MM.1S (cell line): Measurements from ENCODE around the gene ATCAY.

Source experiments
- DNase-seq: peaks from one replicate; pipeline ENCODE4 v3.0.0-alpha.2; 2015
- H2AFZ ChIP-seq: fragments of 300-600 bp; sonication (generic); 2 replicates; pipeline ENCODE4 v1.6.0; 2016; ENCODE audit warnings: antibody characterized with exemption, low read length
- H3F3A ChIP-seq: fragments of 300-600 bp; sonication (generic); 2 replicates; pipeline ENCODE4 v1.6.1; 2016; ENCODE audit warnings: mild to moderate bottlenecking, antibody characterized with exemption, low read length, moderate library complexity, mixed read lengths; ENCODE audit not compliant: insufficient read depth
- H3K27ac ChIP-seq: fragments of 300-600 bp; sonication (generic); 2 replicates; pipeline ENCODE4 v1.5.1; 2016; ENCODE audit warnings: mild to moderate bottlenecking, low read length
- H3K27me3 ChIP-seq: fragments of 300-600 bp; sonication (generic); replicated peaks from 2 replicates; pipeline ENCODE4 v1.6.0; 2016; ENCODE audit warnings: low read length; ENCODE audit not compliant: insufficient read depth
- H3K36me3 ChIP-seq: fragments of 300-600 bp; sonication (generic); replicated peaks from 2 replicates; pipeline ENCODE4 v1.6.1; 2016; ENCODE audit warnings: mild to moderate bottlenecking, low read length, mixed read lengths; ENCODE audit not compliant: insufficient read depth
- H3K4me1 ChIP-seq: fragments of 300-600 bp; sonication (generic); 2 replicates; pipeline ENCODE4 v1.6.1; 2016; ENCODE audit warnings: low read length, mixed read lengths
- H3K4me2 ChIP-seq: fragments of 300-600 bp; sonication (generic); 2 replicates; pipeline ENCODE4 v1.6.0; 2016; ENCODE audit warnings: low read depth, low read length
- H3K4me3 ChIP-seq: fragments of 300-600 bp; sonication (generic); 2 replicates; pipeline ENCODE4 v1.5.1; 2016; ENCODE audit warnings: low read length, mixed read lengths
- H3K79me2 ChIP-seq: fragments of 300-600 bp; sonication (generic); 2 replicates; pipeline ENCODE4 v1.6.1; 2016; ENCODE audit warnings: mixed run types, low read length, mixed read lengths
- H3K9ac ChIP-seq: fragments of 300-600 bp; sonication (generic); 2 replicates; pipeline ENCODE4 v1.6.1; 2016; ENCODE audit warnings: low read length, mixed read lengths
- H3K9me2 ChIP-seq: fragments of 300-600 bp; sonication (generic); replicated peaks from 2 replicates; pipeline ENCODE4 v1.6.1; 2016; ENCODE audit warnings: mild to moderate bottlenecking, low read length, mixed read lengths; ENCODE audit not compliant: insufficient read depth
- H3K9me3 ChIP-seq: fragments of 300-600 bp; sonication (generic); replicated peaks from 2 replicates; pipeline ENCODE4 v1.6.1; 2016; ENCODE audit warnings: mild to moderate bottlenecking, low read length, mixed read lengths; ENCODE audit not compliant: insufficient read depth
- H4K20me1 ChIP-seq: fragments of 300-600 bp; sonication (generic); 2 replicates; pipeline ENCODE4 v1.6.1; 2016; ENCODE audit warnings: mild to moderate bottlenecking, low read length, moderate library complexity, mixed read lengths; ENCODE audit not compliant: insufficient read depth
- EZH2 ChIP-seq: fragments of 300-600 bp; sonication (generic); optimal IDR thresholded peaks from 2 replicates; pipeline ENCODE3; 2017; ENCODE audit warnings: low read depth, mild to moderate bottlenecking, antibody characterized with exemption, low read length, mixed read lengths
- EZH2phosphoT487 ChIP-seq: fragments of 300-600 bp; sonication (generic); IDR thresholded peaks from 2 replicates; pipeline ENCODE4 v1.6.1; 2018; ENCODE audit warnings: antibody characterized with exemption, low read length
- TF ChIP-seq, protein P1 (sequence below): fragments of 300-600 bp; sonication (generic); IDR thresholded peaks from 2 replicates; pipeline ENCODE4 v1.5.1; 2016; ENCODE audit warnings: antibody characterized with exemption, low read length, mixed read lengths

Gene ATCAY

DNA sequence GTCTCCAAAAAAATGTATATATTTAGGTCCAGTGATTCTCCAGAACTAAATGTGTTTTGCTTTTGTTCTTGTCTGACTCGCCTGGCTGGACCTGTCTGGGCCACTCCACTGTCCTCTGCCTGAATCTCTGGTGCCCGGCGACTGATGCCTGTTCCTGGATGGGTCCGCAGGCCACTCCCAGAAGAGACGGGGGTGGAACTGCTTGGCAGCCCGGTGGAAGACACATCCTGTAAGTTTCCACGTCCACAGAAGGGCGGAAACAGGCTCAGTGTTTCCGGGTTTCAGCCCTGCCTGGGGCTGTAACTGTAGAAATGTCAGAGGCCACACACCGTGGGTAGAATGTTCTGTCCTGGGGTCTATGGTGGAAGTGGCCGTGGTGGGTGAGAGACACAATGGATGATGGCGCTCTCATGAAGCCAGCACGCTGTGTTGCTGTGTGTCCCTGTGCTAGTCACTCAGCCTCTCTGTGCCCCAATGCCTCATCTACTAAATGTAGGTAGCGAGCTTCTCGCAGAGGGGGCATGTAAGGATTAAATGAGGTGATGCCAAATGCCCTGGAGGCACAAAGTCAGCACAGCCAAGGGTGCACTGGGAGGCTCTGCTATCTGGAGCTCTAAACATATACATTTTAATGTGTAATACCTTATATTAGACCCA is 22.0 kb downstream of the ATCAY start:
- Histone ChIP-seq H3K79me2 (no peaks in the 10 kb centered on the region), H4K20me1 (no peaks in the 10 kb centered on the region), H3K9ac (no peak overlapping the region)

DNA sequence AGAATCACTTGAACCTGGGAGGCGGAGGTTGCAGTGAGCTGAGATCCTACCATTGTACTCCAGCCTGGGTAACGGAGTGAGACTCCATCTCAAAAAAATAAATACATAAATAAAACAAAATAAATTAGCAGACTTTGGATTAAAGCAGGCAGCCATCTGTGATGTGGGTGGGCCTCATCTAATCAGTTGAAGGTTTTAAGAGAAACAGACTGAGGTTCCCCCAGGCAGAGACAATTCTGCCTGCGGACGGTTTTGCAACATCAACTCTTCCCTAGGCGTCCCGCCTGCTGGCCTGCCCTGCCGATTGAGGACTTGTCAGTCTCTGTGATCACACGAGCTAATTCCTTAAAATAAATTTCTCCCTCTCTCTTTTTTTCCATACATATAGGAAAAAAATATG is 23.7 kb downstream of the ATCAY start:
- DNase-seq: no peak
- no peak overlapping the region for H3K27ac ChIP-seq
- no peaks in the 10 kb centered on the region for H3K9me3 ChIP-seq
- peaks cover 6% of the 10 kb centered on the region; the same call in 1 of the 2 replicates for H3K4me1 ChIP-seq
- H3K4me3 ChIP-seq: no peak overlapping the region
- no peaks in the 10 kb centered on the region for H4K20me1 ChIP-seq
- no peaks in the 10 kb centered on the region for H3F3A ChIP-seq
- no peak overlapping the region for H3K9ac ChIP-seq
- H3K36me3 ChIP-seq: no peaks in the 10 kb centered on the region
- H2AFZ ChIP-seq: no peak overlapping the region
- no peak overlapping the region for H3K4me2 ChIP-seq
- peaks cover 94% of the 10 kb centered on the region for H3K27me3 ChIP-seq
- no peaks in the 10 kb centered on the region for H3K9me2 ChIP-seq
- TF ChIP-seq, protein P1, sequence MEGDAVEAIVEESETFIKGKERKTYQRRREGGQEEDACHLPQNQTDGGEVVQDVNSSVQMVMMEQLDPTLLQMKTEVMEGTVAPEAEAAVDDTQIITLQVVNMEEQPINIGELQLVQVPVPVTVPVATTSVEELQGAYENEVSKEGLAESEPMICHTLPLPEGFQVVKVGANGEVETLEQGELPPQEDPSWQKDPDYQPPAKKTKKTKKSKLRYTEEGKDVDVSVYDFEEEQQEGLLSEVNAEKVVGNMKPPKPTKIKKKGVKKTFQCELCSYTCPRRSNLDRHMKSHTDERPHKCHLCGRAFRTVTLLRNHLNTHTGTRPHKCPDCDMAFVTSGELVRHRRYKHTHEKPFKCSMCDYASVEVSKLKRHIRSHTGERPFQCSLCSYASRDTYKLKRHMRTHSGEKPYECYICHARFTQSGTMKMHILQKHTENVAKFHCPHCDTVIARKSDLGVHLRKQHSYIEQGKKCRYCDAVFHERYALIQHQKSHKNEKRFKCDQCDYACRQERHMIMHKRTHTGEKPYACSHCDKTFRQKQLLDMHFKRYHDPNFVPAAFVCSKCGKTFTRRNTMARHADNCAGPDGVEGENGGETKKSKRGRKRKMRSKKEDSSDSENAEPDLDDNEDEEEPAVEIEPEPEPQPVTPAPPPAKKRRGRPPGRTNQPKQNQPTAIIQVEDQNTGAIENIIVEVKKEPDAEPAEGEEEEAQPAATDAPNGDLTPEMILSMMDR: no peak
- TF ChIP-seq EZH2 (no peak), EZH2phosphoT487 (no peak)
- H3K79me2 ChIP-seq: no peaks in the 10 kb centered on the region

More for the DNA sequence above, 22.0 kb downstream of the ATCAY start:
- no peak for DNase-seq
- H3K27ac ChIP-seq: no peak overlapping the region
- peaks cover 6% of the 10 kb centered on the region; the same call in 1 of the 2 replicates for H3K4me1 ChIP-seq
- H2AFZ ChIP-seq: no peak overlapping the region
- TF ChIP-seq EZH2: no peak
- TF ChIP-seq, protein P1: no peak
- TF ChIP-seq EZH2phosphoT487: no peak
- no peak overlapping the region for H3K4me3 ChIP-seq
- peaks cover 91% of the 10 kb centered on the region for H3K27me3 ChIP-seq
- no peaks in the 10 kb centered on the region for H3K9me3 ChIP-seq
- H3K4me2 ChIP-seq: no peak overlapping the region
- no peaks in the 10 kb centered on the region for H3K9me2 ChIP-seq
- H3K36me3 ChIP-seq: no peaks in the 10 kb centered on the region
- no peaks in the 10 kb centered on the region for H3F3A ChIP-seq

DNA sequence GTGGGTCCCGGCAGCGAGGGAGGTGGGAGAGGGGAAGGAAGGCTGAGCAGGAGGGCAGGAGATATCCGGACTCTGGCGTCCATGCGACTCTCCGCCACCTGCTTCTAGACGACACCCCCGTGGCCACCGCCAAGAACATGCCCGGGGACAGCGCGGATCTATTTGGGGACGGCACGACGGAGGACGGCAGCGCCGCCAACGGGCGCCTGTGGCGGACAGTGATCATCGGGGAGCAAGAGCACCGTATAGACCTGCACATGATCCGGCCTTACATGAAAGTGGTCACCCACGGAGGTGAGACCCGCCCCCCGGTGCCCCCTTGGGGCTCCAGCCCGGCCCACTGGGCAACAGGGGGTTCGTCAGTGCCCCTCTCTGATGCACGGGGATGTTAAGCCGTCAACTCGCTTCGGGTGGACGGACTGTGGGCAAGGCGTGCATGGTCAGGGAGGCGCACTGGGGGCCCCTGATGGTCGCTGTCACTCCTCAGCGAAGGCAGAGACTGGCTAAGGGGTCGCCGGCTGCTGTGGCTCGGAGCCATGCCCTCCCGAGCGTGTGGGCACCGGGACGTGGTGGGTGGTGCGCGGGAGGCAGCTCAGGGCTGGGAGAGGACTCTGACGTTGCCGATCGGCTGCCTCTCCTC is 27.3 kb downstream of the ATCAY start:
- Histone ChIP-seq H3K36me3 (no peaks in the 10 kb centered on the region), H3K79me2 (no peaks in the 10 kb centered on the region), H3K4me3 (no peak overlapping the region), H3K27me3 (peaks cover 91% of the 10 kb centered on the region), H3K9ac (no peak overlapping the region), H3K9me3 (no peaks in the 10 kb centered on the region), H3K4me1 (peaks cover 6% of the 10 kb centered on the region; the same call in 1 of the 2 replicates), H3K9me2 (no peaks in the 10 kb centered on the region), H3F3A (no peaks in the 10 kb centered on the region), H2AFZ (no peak overlapping the region), H3K4me2 (no peak overlapping the region), H3K27ac (no peak overlapping the region), H4K20me1 (no peaks in the 10 kb centered on the region)
- TF ChIP-seq, protein P1: no peak
- TF ChIP-seq EZH2phosphoT487: no peak
- TF ChIP-seq EZH2: no peak
- DNase-seq: no peak
